Amniotic stem cell (primary cell): Measurements from ENCODE around the gene OLFM1.
A peak's percentile ranks its signal among the peaks of the same experiment; 100 is the strongest.

ENCODE experiments used
- DNase-seq: peaks from one replicate; lab custom pipeline; 2025; lab: John Stamatoyannopoulos, UW

Gene OLFM1

GRCh38 chr9:135087489-135087792, at the start of gene OLFM1:
OLFM1 (plus strand) TSS chr9:135087668; CDS start chr9:135087990, 322 bp downstream.
- DNase-seq: peak; percentile 13

- no peak for DNase-seq
Measured at GRCh38 chr9:135038331-135038730, 49.1 kb upstream of the OLFM1 start.

- no peak for DNase-seq
Measured at GRCh38 chr9:135038826-135039225, 48.6 kb upstream of the OLFM1 start.

- DNase-seq: no peak
Measured at GRCh38 chr9:135039266-135039870, 48.1 kb upstream of the OLFM1 start.

DNA sequence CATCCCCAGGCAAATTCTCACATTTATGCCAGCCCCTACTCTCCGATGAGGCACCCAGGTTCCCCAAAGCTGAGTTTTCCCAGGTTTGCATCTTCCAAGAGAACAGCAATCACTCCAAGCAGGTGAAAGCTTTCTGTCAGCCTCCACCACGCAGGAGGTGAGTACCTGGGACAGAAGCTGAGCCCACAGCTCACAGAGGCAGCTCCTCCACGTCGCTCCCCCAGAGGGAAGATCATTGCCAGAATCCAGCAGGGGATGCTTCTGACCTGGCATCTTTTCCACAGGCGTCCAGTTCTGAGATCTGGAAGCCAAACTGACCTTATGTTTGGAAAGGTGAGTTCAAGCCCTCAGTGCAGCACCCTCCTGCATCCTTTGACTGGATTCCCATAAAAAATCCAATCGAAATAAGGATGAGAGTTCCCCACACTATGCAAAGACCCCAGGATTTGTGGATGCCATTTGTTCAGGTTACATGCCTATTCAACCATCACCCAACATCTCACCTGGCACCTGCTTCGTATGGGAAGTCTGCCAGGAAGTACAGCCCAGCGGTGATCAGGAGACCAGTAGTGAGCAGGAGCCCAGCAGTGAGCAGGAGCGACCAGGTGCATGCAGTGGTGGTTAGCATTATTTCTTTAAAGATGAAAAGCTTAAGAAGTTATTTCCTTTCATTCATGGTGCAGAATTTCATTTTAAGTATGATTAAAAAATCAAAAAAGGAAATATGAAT, 47.4 kb upstream of the OLFM1 start:
- DNase-seq: no peak

DNA sequence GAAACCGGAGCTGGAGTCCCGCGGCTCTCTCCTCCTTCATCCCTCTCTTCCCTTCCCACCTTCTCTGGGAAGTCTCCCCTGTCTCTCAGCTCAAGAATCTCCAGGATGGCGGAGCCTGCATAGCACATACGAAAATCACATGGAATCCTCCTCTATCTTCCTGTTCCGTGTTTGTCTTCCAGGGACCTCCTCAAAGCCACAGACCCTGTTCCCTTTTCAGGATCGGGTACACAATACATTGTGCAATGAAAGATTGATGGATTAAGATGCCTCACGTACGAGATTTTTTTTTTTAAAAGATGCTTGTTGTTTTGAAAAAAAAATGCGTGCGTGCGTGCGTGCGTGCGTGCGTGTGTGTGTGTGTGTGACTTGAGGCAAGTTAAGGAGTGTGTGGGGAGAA, 46.6 kb upstream of the OLFM1 start:
- no peak for DNase-seq

- no peak for DNase-seq
Measured at GRCh38 chr9:135043345-135043744, 44.1 kb upstream of the OLFM1 start.

- no peak for DNase-seq
Measured at GRCh38 chr9:135045264-135045927, 42.1 kb upstream of the OLFM1 start.

- DNase-seq: no peak
Measured at GRCh38 chr9:135045928-135046738, 41.3 kb upstream of the OLFM1 start.

GRCh38 chr9:135046739-135047350, 40.6 kb upstream of the OLFM1 start:
- no peak for DNase-seq

- DNase-seq: no peak
Measured at GRCh38 chr9:135047521-135047920, 39.9 kb upstream of the OLFM1 start.

DNA sequence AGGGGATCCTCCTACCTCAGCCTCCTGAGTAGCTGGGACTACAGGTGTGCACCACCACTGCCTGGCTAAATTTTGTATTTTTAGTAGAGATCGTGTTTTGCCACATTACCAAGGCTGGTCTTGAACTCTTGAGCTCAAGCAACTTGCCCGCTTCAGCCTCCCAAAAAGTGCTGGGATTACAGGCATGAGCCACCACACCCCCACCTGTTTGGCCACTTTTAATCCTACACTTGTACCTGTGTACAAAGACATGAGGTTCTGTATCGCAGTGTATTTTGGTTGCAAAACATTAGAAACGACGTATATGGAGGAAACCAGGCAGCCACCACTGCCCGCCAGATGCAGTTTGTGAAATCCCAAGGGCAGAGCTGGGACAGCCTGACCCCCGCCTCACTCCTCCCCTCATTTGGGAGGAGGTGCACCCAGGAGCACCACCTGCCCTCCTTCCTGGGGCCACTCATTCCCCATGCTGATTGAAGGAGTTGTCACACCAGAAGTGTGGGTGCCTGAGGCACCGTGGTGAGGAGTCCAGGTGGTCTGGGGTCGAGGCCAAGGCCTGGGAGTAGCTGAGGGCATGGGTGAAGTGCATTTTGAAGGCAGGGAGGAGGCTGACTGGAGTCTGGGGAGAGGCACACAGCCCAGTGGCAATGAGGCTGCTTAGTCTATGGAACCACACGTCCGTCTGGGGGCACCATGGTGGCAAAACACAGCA, 39.3 kb upstream of the OLFM1 start:
- no peak for DNase-seq

DNA sequence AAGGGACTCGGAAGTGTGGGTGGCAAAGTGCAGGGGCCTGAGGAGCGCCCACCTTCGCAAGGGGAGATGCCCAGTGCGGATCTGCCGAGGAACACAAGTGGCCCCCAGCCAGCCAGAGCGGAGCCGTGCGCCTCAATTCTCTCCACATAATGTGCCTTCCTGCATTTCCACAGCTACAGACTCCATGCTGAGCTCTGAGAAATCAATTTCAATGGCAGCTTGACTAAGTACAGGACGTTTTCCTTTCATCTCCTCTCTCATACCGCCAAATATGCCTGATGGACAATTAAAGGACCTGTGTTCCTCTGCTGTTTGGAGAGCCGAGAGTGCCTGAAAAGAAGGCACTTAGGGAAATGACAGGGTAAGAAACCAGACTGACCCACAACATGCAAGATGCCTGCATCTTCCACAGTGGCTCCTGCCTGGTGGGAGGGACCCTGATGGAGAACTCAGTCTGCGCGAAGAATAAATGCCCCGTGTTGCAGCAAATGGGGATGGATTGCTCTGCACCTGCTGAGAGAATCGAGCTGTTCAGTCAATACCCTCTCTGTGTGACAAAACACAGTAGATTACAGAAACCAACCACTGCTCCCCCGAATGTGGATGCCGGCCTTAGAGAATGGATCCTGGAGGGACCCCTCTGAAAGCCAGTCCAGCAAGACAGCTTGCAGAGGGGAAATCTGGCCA, 38.6 kb upstream of the OLFM1 start:
- DNase-seq: no peak

DNA sequence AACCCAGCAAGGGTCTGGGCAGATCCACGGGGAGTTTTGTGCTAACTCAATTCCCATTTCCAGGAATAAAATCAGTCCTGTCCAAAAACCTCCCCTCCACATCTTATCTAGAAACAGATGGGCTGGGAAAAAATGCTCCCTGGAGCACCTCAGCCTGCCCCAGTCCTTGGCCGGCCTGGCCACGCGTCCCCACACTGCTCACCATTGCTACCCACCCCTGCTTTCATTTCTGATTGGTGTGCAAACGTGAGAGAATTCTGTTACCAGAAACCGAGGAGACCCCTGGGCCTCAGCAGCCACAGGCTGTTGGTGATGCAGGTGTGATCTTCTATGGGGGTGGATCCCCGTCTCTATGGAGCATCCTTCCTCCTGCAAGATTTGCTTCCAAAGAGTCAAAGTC, 38.0 kb upstream of the OLFM1 start:
- DNase-seq: no peak

GRCh38 chr9:135050072-135050990, 37.1 kb upstream of the OLFM1 start:
- DNase-seq: no peak

DNA sequence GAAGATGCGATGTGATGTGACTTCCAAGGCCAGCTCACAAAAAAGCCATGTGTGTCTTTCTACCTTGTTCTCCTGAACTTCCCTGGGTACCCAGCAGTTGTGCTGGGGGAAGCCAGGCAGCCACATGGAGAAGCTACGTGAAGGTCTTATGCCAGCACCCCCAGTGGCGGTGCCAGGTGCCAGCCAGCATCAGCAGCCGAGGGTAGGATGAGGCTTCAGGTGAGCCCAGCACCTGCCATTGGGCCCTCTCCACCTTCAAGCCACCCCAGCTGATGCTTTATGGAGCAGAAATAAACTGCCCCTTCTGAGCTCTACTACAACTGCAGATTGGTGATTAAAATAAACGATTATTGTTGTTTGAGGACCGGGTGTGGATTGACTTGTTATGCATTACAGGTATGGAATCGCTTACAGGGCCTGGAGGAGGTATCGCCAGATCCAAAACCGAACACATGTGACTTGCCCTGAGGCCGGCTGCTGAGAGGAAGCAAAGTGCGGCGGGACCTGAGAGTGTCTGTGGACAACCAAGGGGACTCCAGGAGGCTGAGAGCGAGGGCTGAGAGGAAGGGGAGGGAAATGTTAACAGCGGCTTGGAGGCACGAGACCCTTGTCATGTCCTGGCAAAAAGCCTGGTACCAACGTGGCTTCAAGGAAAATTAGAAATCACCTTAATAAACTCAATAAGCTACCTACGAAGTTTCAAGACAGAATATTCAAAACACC, 36.0 kb upstream of the OLFM1 start:
- DNase-seq: no peak

GRCh38 chr9:135053133-135053532, 34.3 kb upstream of the OLFM1 start:
- no peak for DNase-seq

- no peak for DNase-seq
Measured at GRCh38 chr9:135055181-135055580, 32.3 kb upstream of the OLFM1 start.

GRCh38 chr9:135056541-135056940, 30.9 kb upstream of the OLFM1 start:
- DNase-seq: no peak
